SK-N-SH (cell line): ENCODE results near the gene PER1.
"Not testable (repeated sequence)": the region's sequence is repeated elsewhere in the genome, so short reads cannot be mapped to it uniquely, and the experiment has no call there.

ENCODE experiments used
- CHD2 ChIP-seq: fragments of 150-350 bp; IDR thresholded peaks from 2 replicates; pipeline ENCODE4 v1.6.1; 2018; ENCODE audit warnings: low read length; ENCODE audit not compliant: partially characterized antibody
- EP300 ChIP-seq, 2 experiments: IDR thresholded peaks; 2 replicates each; pipeline versions ENCODE4 v1.4.0 to v1.6.1; 2012; ENCODE audit warnings: borderline replicate concordance in 1 of 2, low read depth in 1 of 2, low read length in 1 of 2
- EZH2phosphoT487 ChIP-seq: fragments of 200-600 bp; sonication (generic); IDR thresholded peaks from 2 replicates; pipeline ENCODE4 v1.6.1; 2017; ENCODE audit warnings: low read depth, mixed run types, mild to moderate bottlenecking, antibody characterized with exemption, moderate library complexity, borderline replicate concordance
- SIN3A ChIP-seq: IDR thresholded peaks from 2 replicates; pipeline ENCODE4 v1.6.1; 2012; ENCODE audit warnings: low read depth, mild to moderate bottlenecking, low read length, moderate library complexity, borderline replicate concordance
- SMC3 ChIP-seq: IDR thresholded peaks from 2 replicates; pipeline ENCODE4 v1.6.1; 2012; ENCODE audit warnings: low read depth, low read length, improper control_type of control experiment
- USF1 ChIP-seq: IDR thresholded peaks from 2 replicates; pipeline ENCODE4 v1.4.0; 2012; ENCODE audit warnings: low read depth, borderline replicate concordance
- YY1 ChIP-seq: IDR thresholded peaks from 2 replicates; pipeline ENCODE4 v1.4.0; 2012; ENCODE audit warnings: low read depth, mild to moderate bottlenecking
- TF ChIP-seq, protein P1 (sequence below): IDR thresholded peaks from 2 replicates; pipeline ENCODE4 v1.6.1; 2012; ENCODE audit warnings: mild to moderate bottlenecking, low read depth, low read length, moderate library complexity
- TF ChIP-seq, protein P2 (sequence below): fragments of 200-600 bp; sonication (generic); IDR thresholded peaks from 2 replicates; pipeline ENCODE4 v1.6.1; 2017; ENCODE audit warnings: antibody characterized with exemption, mild to moderate bottlenecking, moderate library complexity
- TF ChIP-seq, protein P3 (sequence below): fragments of 150-350 bp; IDR thresholded peaks from 2 replicates; pipeline ENCODE4 v1.6.1; 2017; ENCODE audit warnings: antibody characterized with exemption, low read length, low read depth, borderline replicate concordance

DNA sequence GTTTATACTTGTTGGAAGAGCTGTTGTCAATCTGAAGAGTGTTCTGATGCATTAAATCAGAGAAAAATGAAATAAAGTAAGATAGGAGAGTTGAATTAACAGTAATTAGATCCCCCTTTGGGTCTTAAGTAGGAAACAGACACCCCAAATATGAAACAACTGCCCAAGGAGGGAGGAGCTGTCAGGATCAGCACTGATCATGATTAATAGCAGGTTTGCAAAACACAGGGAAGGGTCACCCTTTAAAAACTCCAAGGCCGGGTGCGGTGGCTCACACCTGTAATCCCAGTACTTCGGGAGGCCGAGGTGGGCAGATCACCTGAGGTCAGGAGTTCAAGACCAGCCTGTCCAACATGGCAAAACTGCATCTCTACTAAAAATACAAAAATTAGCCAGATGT, 45.2 kb downstream of the PER1 start:
- TF ChIP-seq YY1; CHD2; SIN3A; SMC3; EP300 (IDR thresholded peaks at IDR 0.05; ENCODE audit: borderline replicate concordance in 1 of 2, low read depth in 1 of 2, low read length in 1 of 2); EZH2phosphoT487; USF1: not testable (repeated sequence)
- TF ChIP-seq, protein P1, sequence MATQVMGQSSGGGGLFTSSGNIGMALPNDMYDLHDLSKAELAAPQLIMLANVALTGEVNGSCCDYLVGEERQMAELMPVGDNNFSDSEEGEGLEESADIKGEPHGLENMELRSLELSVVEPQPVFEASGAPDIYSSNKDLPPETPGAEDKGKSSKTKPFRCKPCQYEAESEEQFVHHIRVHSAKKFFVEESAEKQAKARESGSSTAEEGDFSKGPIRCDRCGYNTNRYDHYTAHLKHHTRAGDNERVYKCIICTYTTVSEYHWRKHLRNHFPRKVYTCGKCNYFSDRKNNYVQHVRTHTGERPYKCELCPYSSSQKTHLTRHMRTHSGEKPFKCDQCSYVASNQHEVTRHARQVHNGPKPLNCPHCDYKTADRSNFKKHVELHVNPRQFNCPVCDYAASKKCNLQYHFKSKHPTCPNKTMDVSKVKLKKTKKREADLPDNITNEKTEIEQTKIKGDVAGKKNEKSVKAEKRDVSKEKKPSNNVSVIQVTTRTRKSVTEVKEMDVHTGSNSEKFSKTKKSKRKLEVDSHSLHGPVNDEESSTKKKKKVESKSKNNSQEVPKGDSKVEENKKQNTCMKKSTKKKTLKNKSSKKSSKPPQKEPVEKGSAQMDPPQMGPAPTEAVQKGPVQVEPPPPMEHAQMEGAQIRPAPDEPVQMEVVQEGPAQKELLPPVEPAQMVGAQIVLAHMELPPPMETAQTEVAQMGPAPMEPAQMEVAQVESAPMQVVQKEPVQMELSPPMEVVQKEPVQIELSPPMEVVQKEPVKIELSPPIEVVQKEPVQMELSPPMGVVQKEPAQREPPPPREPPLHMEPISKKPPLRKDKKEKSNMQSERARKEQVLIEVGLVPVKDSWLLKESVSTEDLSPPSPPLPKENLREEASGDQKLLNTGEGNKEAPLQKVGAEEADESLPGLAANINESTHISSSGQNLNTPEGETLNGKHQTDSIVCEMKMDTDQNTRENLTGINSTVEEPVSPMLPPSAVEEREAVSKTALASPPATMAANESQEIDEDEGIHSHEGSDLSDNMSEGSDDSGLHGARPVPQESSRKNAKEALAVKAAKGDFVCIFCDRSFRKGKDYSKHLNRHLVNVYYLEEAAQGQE, result not testable (repeated sequence)
- TF ChIP-seq, protein P2, sequence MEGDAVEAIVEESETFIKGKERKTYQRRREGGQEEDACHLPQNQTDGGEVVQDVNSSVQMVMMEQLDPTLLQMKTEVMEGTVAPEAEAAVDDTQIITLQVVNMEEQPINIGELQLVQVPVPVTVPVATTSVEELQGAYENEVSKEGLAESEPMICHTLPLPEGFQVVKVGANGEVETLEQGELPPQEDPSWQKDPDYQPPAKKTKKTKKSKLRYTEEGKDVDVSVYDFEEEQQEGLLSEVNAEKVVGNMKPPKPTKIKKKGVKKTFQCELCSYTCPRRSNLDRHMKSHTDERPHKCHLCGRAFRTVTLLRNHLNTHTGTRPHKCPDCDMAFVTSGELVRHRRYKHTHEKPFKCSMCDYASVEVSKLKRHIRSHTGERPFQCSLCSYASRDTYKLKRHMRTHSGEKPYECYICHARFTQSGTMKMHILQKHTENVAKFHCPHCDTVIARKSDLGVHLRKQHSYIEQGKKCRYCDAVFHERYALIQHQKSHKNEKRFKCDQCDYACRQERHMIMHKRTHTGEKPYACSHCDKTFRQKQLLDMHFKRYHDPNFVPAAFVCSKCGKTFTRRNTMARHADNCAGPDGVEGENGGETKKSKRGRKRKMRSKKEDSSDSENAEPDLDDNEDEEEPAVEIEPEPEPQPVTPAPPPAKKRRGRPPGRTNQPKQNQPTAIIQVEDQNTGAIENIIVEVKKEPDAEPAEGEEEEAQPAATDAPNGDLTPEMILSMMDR, result not testable (repeated sequence)
- TF ChIP-seq, protein P3, sequence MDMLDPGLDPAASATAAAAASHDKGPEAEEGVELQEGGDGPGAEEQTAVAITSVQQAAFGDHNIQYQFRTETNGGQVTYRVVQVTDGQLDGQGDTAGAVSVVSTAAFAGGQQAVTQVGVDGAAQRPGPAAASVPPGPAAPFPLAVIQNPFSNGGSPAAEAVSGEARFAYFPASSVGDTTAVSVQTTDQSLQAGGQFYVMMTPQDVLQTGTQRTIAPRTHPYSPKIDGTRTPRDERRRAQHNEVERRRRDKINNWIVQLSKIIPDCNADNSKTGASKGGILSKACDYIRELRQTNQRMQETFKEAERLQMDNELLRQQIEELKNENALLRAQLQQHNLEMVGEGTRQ, result not testable (repeated sequence)
